ENCODE results near the gene HK1. TPM values are rescaled to one million over a fixed set of nuclear protein-coding genes. Genes with fewer than 3 reads are reported as not detected.
A peak's percentile ranks its signal among the peaks of the same experiment; 100 is the strongest.
"Not testable (repeated sequence)": the region's sequence is repeated elsewhere in the genome, so short reads cannot be mapped to it uniquely, and the experiment has no call there.

The HK1 gene
- total RNA-seq = 133 TPM

DNA sequence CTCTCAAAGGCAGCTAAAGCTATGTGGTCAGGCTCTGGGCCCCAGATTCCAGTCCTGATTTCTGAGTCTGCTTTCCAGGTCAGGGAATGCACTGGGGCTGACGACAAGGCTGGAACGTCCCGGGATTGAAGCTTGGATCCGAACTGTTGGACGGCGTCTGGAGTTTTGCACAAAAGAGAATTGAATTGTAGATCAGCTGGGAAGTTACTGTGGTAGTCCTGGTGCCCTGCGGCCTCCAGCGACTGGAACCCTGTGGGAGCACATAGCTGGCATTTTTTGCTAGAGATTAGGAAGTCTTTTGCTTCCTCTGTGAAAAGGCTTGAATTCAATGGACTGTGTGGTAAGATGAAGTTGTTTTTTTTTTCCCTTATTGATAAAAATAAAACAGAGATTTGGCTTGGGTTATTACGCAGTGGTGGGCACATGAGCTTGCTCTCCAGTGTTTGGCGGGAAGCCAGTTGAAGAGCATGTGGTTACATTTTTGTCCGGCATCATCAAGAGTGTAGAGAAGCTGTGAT, at the start of gene HK1:
TSS of gene HK1 (plus strand) at position 51 of the 518 bp plus-strand sequence.
- ATAC-seq = no peak

DNA sequence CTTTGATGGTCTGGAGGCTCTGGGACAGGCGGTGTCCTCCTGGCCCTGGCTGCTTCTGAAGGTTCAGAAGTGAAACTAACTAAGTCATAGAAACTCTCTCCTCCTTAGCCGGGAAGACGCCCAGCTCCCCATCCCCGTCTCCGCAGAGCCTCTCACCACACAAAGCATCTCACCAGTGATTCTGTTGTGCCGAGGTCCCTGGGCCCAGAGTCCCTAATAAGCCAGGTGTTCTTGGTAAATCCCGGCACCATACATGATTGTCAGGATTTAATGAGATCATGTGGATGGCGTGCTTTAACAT, 48.7 kb upstream of the HK1 start:
- no peak for ATAC-seq

DNA sequence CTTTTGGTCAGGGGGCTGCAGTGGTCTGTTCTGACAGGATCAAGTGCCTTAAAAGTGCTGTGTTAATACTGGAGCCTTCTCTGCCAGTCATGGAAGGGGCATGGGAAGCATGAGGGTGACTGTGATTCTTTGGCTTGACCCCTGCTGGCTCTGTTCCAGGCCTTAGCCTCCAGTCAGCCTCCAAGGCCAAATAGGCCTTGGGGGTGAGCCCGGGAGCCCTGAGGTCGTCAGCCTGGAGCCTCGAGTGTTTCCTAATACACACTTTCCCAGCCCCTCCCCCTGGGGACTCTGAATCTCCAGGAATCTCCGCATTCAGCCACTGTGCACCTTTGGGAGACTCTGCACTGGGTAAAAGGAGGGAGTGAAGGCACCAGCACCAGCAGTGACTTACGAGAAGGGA, 48.2 kb upstream of the HK1 start:
- no peak for ATAC-seq

GRCh38 chr10:69232252-69232651, 46.0 kb upstream of the HK1 start:
- ATAC-seq = peak; percentile 91

DNA sequence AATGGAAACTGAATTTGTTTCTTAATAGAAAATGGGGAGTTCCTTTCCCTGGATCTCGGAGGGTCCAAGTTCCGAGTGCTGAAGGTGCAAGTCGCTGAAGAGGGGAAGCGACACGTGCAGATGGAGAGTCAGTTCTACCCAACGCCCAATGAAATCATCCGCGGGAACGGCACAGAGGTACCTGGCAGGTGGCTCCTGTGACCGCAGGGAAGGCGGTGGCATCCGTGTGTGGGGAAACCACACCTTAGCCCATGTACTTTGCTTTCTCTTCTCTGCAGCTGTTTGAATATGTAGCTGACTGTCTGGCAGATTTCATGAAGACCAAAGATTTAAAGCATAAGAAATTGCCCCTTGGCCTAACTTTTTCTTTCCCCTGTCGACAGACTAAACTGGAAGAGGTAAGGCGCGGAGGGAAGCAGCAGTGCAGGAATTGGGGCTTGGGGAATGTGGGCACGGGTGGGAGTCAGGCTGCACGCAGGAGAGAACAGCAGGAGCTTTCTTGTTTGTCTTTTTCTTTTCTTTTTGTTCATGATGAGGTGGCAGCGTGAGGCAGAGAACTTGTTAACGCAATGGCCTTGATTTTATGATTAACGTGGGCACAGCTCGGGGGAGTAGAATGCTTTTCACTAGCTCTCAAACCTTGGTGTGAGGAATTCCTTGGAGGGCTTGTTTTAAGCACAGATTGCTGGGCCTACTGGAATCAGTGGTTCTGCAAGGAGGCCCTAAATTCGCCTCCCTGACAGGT, 45.4 kb upstream of the HK1 start:
- ATAC-seq = no peak

DNA sequence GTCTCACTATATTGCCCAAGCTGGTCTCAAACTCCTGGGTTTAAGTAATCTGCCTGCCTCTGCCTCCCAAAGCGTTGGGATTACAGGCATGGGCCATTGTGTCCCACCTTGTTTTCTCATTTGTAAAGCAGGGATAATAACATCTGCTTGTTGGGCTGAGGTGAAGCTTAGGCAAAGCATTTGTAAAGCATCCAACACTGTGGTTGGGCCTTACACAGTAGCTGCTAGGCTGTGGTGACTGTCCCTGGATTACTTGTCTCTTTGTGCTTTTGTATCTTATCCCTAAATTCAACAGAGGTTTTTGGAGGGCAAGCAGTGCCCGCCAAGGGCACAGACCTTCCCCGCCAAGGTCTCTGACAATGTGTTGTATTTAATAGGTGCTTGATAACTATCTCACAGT, 43.8 kb upstream of the HK1 start:
- ATAC-seq = no peak

- ATAC-seq = peak; percentile 94
These were observed 40.7 kb upstream of the HK1 start for GRCh38 chr10:69237528-69238159.

DNA sequence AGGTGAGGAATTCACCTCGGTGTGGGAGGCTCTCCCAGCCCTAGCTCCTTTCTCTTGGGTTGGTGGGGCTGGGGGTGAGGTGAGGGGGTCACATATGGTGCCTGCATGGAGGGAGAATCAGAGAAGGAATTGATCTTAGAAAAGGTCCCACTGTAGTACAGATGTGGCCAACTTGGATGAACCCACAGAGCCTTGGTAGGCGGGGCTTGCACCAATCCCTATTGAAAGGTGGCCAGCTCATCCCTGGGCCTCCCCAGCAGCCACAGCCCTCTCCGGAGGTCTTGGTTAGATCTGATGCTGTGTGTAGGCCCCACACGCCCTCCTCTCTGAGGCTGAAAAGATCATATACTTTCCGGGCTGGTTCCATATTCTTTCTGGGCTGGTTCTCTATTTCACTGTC, 39.2 kb upstream of the HK1 start:
- no peak for ATAC-seq

GRCh38 chr10:69239816-69240434, 38.4 kb upstream of the HK1 start:
- no peak for ATAC-seq

GRCh38 chr10:69240455-69240854, 37.8 kb upstream of the HK1 start:
- ATAC-seq = no peak

GRCh38 chr10:69241575-69241974, 36.7 kb upstream of the HK1 start:
- ATAC-seq = no peak

DNA sequence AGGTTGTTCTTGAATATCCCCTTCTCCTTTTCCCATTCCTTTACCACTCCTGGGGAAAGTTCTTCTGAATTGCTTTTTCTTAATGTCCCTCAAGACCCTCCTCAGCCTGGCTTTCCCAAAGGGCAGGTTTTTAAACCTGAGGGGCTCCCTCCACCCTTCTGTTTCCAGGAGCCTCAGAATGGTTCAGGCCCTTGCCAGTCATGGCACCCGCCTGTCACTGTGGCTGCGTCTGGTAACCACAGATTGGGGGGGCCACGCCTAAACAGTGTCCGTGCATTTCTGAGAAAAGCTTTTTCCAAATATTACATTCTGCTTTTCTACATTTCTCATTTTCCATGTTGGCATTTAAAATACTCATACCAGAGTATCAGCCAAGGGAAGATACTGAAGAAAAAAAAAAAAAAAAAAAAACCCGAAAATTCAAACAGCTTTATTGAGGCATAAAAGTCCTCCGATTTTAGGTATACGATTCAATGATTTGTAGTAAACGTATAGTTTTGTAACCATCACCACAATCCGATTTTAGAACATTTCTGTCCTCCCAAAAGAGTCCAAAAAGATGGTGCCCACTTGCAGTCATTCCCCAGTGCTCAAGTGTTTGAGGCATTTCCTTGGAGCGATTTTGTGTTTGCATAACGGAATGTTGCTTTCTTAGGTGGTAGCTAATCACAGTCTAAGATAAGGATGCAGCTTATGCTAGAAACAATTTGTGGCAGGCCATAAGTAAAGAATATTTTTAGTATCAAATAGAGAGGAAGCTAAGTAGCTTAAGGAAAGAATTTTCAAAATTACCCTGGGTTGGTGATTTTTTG, 36.0 kb upstream of the HK1 start:
- no peak for ATAC-seq

DNA sequence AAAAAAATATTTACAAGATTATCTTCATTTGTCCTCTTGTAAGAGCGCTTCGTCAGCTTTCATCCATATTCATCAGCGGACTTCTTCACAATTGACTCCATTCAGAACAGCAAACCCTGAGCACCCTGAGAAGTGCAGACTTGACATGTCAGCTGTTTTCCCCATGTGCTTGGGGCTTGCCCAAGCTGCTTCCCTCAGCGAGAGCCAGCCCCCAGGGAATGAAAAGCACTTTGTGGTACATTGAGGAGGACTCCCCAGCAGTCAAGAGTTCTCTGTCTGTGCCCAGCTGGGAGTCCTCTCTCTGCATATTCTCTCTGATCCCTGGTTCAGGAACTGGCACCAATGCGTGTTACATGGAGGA, 35.5 kb upstream of the HK1 start:
- no peak for ATAC-seq

DNA sequence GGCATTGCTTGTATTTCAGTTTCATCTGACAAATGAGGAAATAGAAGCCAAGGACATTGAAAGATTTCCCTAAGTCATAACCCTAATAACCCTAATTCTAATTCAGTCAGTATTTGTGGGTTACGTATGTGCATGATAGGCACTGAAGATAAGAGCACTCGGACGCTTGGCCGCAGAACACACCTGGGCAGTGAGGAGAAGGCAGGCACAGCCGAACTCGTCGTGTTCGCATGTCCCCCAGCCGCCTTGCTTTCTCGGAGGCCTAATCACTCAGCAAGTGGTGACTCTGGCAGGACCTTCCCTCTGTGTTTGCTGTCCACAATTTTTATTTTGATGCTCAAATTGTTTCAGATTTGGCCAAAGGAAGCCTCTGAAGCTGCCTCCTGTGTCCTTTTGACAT, 34.5 kb upstream of the HK1 start:
- ATAC-seq = no peak

- no peak for ATAC-seq
These were observed 32.3 kb upstream of the HK1 start for GRCh38 chr10:69246036-69246435.

- no peak for ATAC-seq
These were observed 31.5 kb upstream of the HK1 start for GRCh38 chr10:69246581-69247312.

DNA sequence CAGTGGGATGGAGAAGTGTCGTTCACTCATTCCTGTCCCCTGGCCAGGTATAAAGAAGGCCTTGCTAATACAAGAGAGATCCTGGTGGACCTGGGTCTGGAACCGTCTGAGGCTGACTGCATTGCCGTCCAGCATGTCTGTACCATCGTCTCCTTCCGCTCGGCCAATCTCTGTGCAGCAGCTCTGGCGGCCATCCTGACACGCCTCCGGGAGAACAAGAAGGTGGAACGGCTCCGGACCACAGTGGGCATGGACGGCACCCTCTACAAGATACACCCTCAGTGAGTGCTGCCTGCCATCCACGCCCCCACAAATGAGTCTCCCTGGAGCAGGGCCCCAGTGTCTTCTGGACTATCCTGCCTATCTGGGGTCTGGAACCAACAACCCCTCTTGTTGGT, 31.0 kb upstream of the HK1 start:
- ATAC-seq = no peak

DNA sequence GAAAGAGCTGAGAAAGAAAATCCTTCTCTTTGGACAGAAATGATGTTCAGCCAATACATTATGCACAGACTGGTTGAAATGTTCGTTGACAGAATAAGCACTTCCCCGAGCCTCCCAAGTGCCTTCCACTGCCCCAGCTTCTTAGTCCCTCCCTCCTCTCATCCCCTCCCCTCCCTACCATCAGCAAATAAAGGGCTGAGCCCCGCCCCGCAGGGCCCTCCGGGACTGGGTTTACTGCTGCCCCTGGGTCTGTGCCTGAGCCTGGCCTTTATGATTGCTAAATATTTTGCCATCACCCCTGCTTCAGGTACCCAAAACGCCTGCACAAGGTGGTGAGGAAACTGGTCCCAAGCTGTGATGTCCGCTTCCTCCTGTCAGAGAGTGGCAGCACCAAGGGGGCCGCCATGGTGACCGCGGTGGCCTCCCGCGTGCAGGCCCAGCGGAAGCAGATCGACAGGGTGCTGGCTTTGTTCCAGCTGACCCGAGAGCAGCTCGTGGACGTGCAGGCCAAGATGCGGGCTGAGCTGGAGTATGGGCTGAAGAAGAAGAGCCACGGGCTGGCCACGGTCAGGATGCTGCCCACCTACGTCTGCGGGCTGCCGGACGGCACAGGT, 30.1 kb upstream of the HK1 start:
- ATAC-seq = no peak

- ATAC-seq = peak; percentile 28
These were observed 28.3 kb upstream of the HK1 start for GRCh38 chr10:69250041-69250440.

- ATAC-seq = not testable (repeated sequence)
These were observed 26.9 kb upstream of the HK1 start for GRCh38 chr10:69251417-69251816.

GRCh38 chr10:69253171-69253570, 25.1 kb upstream of the HK1 start:
- no peak for ATAC-seq

- ATAC-seq = no peak
These were observed 23.4 kb upstream of the HK1 start for GRCh38 chr10:69254877-69255276.
